ENCODE measurements around the gene PPP1R3F. TPM values are rescaled to one million over a fixed set of nuclear protein-coding genes. Genes with fewer than 3 reads are reported as not detected.

Gene PPP1R3F, protein sequence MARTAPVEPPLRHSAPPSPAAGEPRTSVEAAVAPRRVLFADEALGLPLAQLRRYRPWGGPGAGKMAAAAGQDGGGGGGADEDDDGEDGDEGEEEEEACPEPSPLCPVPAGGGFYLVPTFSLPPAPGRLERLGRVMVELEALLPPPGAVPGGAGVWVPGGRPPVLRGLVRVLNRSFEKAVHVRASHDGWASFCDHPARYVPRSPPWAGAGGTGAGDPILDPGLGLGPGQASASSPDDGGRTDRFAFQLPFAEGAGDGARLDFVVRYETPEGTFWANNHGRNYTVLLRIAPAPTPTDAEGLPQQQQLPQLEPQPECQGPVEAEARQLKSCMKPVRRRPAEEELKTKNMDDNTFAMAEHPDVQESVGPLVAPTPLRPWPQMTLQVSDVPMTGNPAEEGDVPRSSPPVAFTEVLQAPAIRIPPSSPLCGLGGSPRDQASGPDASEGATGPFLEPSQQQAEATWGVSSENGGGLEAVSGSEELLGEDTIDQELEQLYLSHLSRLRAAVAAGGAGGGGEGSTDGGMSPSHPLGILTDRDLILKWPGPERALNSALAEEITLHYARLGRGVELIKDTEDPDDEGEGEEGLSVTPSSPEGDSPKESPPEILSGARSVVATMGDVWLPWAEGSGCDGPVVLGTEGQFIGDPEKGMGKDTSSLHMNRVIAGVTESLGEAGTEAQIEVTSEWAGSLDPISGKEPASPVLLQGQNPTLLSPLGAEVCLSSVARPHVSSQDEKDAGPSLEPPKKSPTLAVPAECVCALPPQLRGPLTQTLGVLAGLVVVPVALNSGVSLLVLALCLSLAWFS
- 1.5 and 8.1 TPM in 2 replicates for total RNA-seq

DNA sequence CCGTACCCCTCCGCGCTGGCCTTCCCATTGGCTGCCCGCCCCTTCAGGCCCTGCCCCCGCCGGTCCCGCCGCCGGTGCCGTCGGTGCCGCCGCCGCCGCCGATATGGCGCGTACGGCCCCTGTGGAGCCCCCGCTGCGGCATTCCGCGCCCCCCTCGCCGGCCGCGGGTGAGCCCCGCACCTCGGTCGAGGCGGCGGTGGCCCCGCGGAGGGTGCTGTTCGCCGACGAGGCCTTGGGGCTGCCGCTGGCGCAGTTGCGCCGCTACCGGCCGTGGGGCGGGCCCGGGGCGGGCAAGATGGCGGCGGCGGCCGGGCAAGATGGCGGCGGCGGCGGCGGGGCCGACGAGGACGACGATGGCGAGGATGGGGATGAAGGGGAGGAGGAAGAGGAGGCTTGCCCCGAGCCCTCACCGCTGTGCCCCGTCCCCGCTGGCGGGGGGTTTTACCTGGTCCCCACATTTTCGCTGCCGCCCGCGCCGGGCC lies at the start of gene PPP1R3F:
Gene PPP1R3F, plus strand, starts transcription at position 27 of the 482 bp plus-strand sequence. Its CDS starts 77 bp downstream, at position 104.

DNA sequence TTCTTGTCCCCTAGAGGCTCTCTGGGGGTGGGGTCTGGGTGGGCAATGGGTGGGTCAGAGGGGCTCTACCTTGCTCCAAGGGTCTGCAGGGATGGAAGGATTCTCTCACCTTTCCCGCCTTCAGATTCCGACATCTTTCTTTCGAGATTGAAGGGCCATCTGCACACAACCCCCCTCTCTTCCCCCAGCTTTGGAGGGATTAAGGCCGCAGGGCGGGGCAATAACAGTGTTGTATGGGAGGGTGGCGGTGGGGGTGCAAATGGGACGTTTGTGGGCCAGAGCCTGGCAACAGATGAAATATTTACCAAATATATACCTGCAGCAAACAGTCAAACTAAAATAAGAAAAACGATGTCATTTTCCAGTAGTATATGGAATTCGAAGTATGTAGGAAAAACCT lies 36.4 kb upstream of the PPP1R3F start, which contains the start of gene CACNA1F:
Gene CACNA1F, minus strand, starts transcription at position 165 of the 400 bp plus-strand sequence. Its CDS starts 31 bp downstream, at position 134.

DNA sequence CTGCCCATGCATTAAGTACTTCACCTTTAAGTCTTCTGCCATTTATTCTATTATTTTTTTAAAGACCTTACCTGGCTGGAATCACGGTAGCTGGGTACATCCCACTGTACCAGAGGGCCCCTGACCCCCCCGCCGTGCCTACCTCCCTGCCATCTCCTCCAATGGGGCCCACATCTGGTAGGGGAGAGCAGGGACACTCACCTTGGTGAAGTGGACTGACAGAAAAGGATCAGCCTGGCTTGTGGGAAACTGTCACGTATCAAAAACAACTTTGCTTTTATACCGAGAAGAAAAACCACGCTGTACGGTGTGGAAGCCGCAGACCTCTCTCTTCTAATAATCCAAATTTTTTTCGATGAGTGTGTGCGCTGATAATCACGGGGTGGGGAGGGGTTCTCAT lies 5.1 kb upstream of the PPP1R3F start, which contains the start of gene FOXP3:
Gene FOXP3, minus strand, starts transcription at position 251 of the 400 bp plus-strand sequence. CDS start 6,205 bp downstream, outside the sequence.

DNA sequence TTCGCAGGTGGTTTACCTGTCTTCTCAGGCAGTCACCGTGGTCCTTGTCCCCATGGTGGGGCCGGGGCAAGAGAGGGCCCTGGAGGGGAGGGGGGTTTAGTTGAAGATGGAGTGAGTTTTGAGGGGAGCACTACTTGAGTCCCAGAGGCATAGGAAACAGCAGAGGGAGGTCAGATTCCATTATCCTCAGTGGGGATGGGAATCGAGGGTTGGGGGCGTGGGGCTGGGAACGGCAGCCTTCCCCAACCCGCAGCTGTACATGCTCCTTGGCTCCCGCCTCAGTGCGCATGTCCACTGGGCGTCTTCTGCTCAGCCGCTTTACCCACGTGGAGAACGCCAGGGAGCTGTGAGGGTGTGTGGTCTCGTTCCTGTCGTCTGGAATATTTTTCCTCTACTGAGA lies 33.8 kb downstream of the PPP1R3F start, which contains the start of gene GAGE10:
Gene GAGE10, plus strand, starts transcription at position 301 of the 400 bp plus-strand sequence. CDS start 1,214 bp downstream, outside the sequence.

DNA sequence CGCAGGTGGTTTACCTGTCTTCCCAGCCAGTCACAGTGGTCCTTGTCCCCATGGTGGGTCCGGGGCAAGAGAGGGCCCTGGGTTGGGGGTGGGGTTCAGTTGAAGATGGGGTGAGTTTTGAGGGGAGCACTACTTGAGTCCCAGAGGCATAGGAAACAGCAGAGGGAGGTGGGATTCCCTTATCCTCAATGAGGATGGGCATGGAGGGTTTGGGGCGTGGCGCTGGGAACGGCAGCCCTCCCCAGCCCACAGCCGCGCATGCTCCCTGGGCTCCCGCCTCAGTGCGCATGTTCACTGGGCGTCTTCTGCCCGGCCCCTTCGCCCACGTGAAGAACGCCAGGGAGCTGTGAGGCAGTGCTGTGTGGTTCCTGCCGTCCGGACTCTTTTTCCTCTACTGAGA lies 52.1 kb downstream of the PPP1R3F start, which contains the start of gene GAGE12J:
Gene GAGE12J, plus strand, starts transcription at position 301 of the 400 bp plus-strand sequence. CDS start 1,157 bp downstream, outside the sequence.

DNA sequence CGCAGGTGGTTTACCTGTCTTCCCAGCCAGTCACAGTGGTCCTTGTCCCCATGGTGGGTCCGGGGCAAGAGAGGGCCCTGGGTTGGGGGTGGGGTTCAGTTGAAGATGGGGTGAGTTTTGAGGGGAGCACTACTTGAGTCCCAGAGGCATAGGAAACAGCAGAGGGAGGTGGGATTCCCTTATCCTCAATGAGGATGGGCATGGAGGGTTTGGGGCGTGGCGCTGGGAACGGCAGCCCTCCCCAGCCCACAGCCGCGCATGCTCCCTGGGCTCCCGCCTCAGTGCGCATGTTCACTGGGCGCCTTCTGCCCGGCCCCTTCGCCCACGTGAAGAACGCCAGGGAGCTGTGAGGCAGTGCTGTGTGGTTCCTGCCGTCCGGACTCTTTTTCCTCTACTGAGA lies 61.7 kb downstream of the PPP1R3F start, which contains the start of gene GAGE13:
Gene GAGE13, plus strand, starts transcription at position 301 of the 400 bp plus-strand sequence. CDS start 1,156 bp downstream, outside the sequence.

Other genes with a start within 250 kb of the PPP1R3F start
- 16.4 and 22.4 TPM in 2 replicates for gene TFE3, start 226.4 kb upstream of the PPP1R3F start, total RNA-seq
- gene CCDC120, start 210.8 kb upstream of the PPP1R3F start, total RNA-seq, result 0.45 and 1.1 TPM in 2 replicates
- 3.2 and 4.8 TPM in 2 replicates for gene PRAF2, start 195.8 kb upstream of the PPP1R3F start, total RNA-seq
- gene WDR45, start 189.9 kb upstream of the PPP1R3F start, total RNA-seq, result 15.9 and 26.7 TPM in 2 replicates
- gene GPKOW, start 146.1 kb upstream of the PPP1R3F start, total RNA-seq, result 22.9 and 25.8 TPM in 2 replicates
- 0.27 and 1.0 TPM in 2 replicates for gene MAGIX, start 107.0 kb upstream of the PPP1R3F start, total RNA-seq
- 19.7 and 22.5 TPM in 2 replicates for gene PLP2, start 97.9 kb upstream of the PPP1R3F start, total RNA-seq
- gene PRICKLE3, start 83.4 kb upstream of the PPP1R3F start, total RNA-seq, result 3.4 and 6.5 TPM in 2 replicates
- 0.09 and 0.28 TPM in 2 replicates for gene SYP, start 69.6 kb upstream of the PPP1R3F start, total RNA-seq
- under 0.01 TPM in 1 of 2 replicates, not detected in the other for gene CACNA1F, start 36.5 kb upstream of the PPP1R3F start, total RNA-seq
- 8.9 and 9.6 TPM in 2 replicates for gene CCDC22, start 34.3 kb upstream of the PPP1R3F start, total RNA-seq
- gene FOXP3, start 5.1 kb upstream of the PPP1R3F start, total RNA-seq, result not detected in 2 replicates
- gene GAGE10, start 33.9 kb downstream of the PPP1R3F start, total RNA-seq, result not detected in 2 replicates
- not detected in 2 replicates for gene GAGE12J, start 52.2 kb downstream of the PPP1R3F start, total RNA-seq
- not detected in 2 replicates for gene GAGE13, start 61.8 kb downstream of the PPP1R3F start, total RNA-seq